Esophagus squamous epithelium (tissue), 4 donors: ENCODE results near the gene SRSF3.

Experiments
- CTCF ChIP-seq, 6 experiments: fragments of 450-650 bp in 4 of 6; fragments of 200-600 bp in 2 of 6; sonication (generic) in 2 of 6; IDR thresholded peaks; one replicate each; pipeline ENCODE4 v1.5.1; 2016 to 2019; ENCODE audit warnings: antibody characterized with exemption in 6 of 6, mild to moderate bottlenecking in 4 of 6, moderate library complexity in 4 of 6
- POLR2A ChIP-seq, 4 donors: fragments of 450-650 bp; IDR thresholded peaks; one replicate each; pipeline ENCODE4 v1.6.1; 2017; ENCODE audit warnings: antibody characterized with exemption in 4 of 4, mild to moderate bottlenecking in 4 of 4, moderate library complexity in 3 of 4

DNA sequence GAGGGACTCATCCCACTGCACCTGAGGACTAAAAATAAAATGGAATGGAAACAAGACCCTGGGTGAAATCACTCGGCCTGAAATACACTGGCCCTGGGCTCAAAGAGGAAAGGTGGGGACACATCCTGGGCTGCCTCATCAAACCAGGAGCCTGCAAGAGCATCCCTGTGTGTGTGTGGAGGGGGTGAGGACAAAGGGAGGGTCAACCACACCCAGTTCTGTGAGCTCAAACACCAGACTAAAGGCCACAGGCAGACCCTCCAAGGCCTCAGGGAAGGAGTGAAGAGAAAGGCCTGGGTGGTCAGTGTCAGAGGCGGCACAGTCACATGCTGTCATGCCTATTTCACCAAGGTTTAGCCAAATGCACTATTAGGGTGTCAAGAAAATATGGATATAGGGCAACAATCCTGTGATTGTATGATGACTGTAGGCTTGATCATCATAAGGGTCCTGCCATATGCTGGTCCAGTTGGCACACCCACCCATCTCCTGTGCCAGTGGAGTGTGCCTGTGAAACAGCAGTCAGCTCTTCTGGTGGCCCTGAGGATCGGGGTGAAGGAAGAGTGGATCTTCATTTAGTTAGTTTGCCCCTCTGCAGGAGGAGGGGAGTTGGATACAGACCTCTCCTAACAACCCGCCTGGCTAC is 28.9 kb downstream of the SRSF3 start:
- TF ChIP-seq CTCF (IDR thresholded peaks at IDR 0.05) (no peak), POLR2A (IDR thresholded peaks at IDR 0.05) (no peak)
